GM10847 (cell line): ENCODE data around the gene PRDM11.

Experiments
- POLR2A ChIP-seq: IDR thresholded peaks from 2 replicates; pipeline ENCODE4 v1.6.1; 2011; ENCODE audit not compliant: insufficient read length; ENCODE audit errors: extremely low read depth

Gene PRDM11

GRCh38 chr11:45176996-45177395 lies 30.6 kb downstream of the PRDM11 start:
- no peak for TF ChIP-seq POLR2A

- TF ChIP-seq POLR2A = no peak
Measured at GRCh38 chr11:45178223-45178622, 31.8 kb downstream of the PRDM11 start.

GRCh38 chr11:45178890-45179671 lies 32.6 kb downstream of the PRDM11 start:
- TF ChIP-seq POLR2A = no peak

GRCh38 chr11:45179686-45180178 lies 33.3 kb downstream of the PRDM11 start:
- TF ChIP-seq POLR2A = no peak

- no peak for TF ChIP-seq POLR2A
Measured at GRCh38 chr11:45180179-45180847, 33.9 kb downstream of the PRDM11 start.

- no peak for TF ChIP-seq POLR2A
Measured at GRCh38 chr11:45180848-45181192, 34.4 kb downstream of the PRDM11 start.

- no peak for TF ChIP-seq POLR2A
Measured at GRCh38 chr11:45181193-45181888, 34.9 kb downstream of the PRDM11 start.

- no peak for TF ChIP-seq POLR2A
Measured at GRCh38 chr11:45181889-45182550, 35.6 kb downstream of the PRDM11 start.

- no peak for TF ChIP-seq POLR2A
Measured at GRCh38 chr11:45182902-45183301, 36.5 kb downstream of the PRDM11 start.

GRCh38 chr11:45184640-45185039 lies 38.2 kb downstream of the PRDM11 start:
- TF ChIP-seq POLR2A = no peak

GRCh38 chr11:45185228-45185729 lies 38.8 kb downstream of the PRDM11 start:
- TF ChIP-seq POLR2A = no peak

GRCh38 chr11:45187375-45187774 lies 40.9 kb downstream of the PRDM11 start:
- TF ChIP-seq POLR2A = no peak

GRCh38 chr11:45188127-45188526 lies 41.7 kb downstream of the PRDM11 start:
- no peak for TF ChIP-seq POLR2A

GRCh38 chr11:45189230-45189629 lies 42.8 kb downstream of the PRDM11 start:
- TF ChIP-seq POLR2A = no peak

- TF ChIP-seq POLR2A = no peak
Measured at GRCh38 chr11:45193695-45194094, 47.3 kb downstream of the PRDM11 start.
